Measurements from ENCODE around the gene ELP4.

The ELP4 gene

GRCh38 chr11:31827455-31828206 lies 318.1 kb downstream of the ELP4 start:
- no peak for TF ChIP-seq PAX5 (IDR thresholded peaks at IDR 0.05; ENCODE audit: insufficient read depth, low read length, severe bottlenecking)
- TF ChIP-seq TAF1 (IDR thresholded peaks at IDR 0.05; ENCODE audit: low read depth, low read length) = no peak
- no peak for TF ChIP-seq POLR2A (IDR thresholded peaks at IDR 0.05; ENCODE audit: low read depth, low read length)
- no peak for FAIRE-seq
- DNase-seq (ENCODE audit: insufficient read length, low spot score) = no peak

- FAIRE-seq (no peak), DNase-seq (ENCODE audit: insufficient read length, low spot score) (no peak)
- TF ChIP-seq PAX5 (IDR thresholded peaks at IDR 0.05; ENCODE audit: insufficient read depth, low read length, severe bottlenecking) = no peak
- TF ChIP-seq SPI1 (IDR thresholded peaks at IDR 0.05; ENCODE audit: low read depth, low read length) = no peak
- TF ChIP-seq POU2F2 (IDR thresholded peaks at IDR 0.05; ENCODE audit: low read depth, low read length) = no peak
- no peak for TF ChIP-seq POLR2AphosphoS5 (IDR thresholded peaks at IDR 0.05; ENCODE audit: low read depth, low read length)
- TF ChIP-seq POLR2A (IDR thresholded peaks at IDR 0.05; ENCODE audit: low read depth, low read length) = no peak
- TF ChIP-seq TAF1 (IDR thresholded peaks at IDR 0.05; ENCODE audit: low read depth, low read length) = no peak
Measured at GRCh38 chr11:31828217-31828616, 318.6 kb downstream of the ELP4 start.

GRCh38 chr11:31830406-31830805 lies 320.8 kb downstream of the ELP4 start:
- FAIRE-seq = no peak
- TF ChIP-seq POLR2AphosphoS5 (IDR thresholded peaks at IDR 0.05; ENCODE audit: low read depth, low read length) = no peak
- TF ChIP-seq POU2F2 (IDR thresholded peaks at IDR 0.05; ENCODE audit: low read depth, low read length) = no peak
- TF ChIP-seq POLR2A (IDR thresholded peaks at IDR 0.05; ENCODE audit: low read depth, low read length) = no peak
- TF ChIP-seq SPI1 (IDR thresholded peaks at IDR 0.05; ENCODE audit: low read depth, low read length) = no peak
- no peak for TF ChIP-seq PAX5 (IDR thresholded peaks at IDR 0.05; ENCODE audit: insufficient read depth, low read length, severe bottlenecking)
- TF ChIP-seq TAF1 (IDR thresholded peaks at IDR 0.05; ENCODE audit: low read depth, low read length) = no peak
- DNase-seq (ENCODE audit: insufficient read length, low spot score) = no peak

- FAIRE-seq = no peak
Measured at GRCh38 chr11:31834237-31834636, 324.7 kb downstream of the ELP4 start.

More at GRCh38 chr11:31834237-31834636, 324.7 kb downstream of the ELP4 start:
- no peak for DNase-seq (ENCODE audit: insufficient read length, low spot score)
- TF ChIP-seq POLR2A (IDR thresholded peaks at IDR 0.05; ENCODE audit: low read depth, low read length) (no peak), POU2F2 (IDR thresholded peaks at IDR 0.05; ENCODE audit: low read depth, low read length) (no peak), POLR2AphosphoS5 (IDR thresholded peaks at IDR 0.05; ENCODE audit: low read depth, low read length) (no peak), PAX5 (IDR thresholded peaks at IDR 0.05; ENCODE audit: insufficient read depth, low read length, severe bottlenecking) (no peak), SPI1 (IDR thresholded peaks at IDR 0.05; ENCODE audit: low read depth, low read length) (no peak), TAF1 (IDR thresholded peaks at IDR 0.05; ENCODE audit: low read depth, low read length) (no peak)
